Stimulated activated CD4-positive, alpha-beta T cell treated with anti-CD3 and anti-CD28 coated beads, Interleukin-4, amount 100 ng/mL, for 4 hours (primary cell): Measurements from ENCODE around the gene DLG3.
"Not testable (repeated sequence)": the region's sequence is repeated elsewhere in the genome, so short reads cannot be mapped to it uniquely, and the experiment has no call there.

ENCODE experiments used
- DNase-seq, 2 experiments: peaks; one replicate each; pipeline ENCODE4 v3.0.0-alpha.2; 2020

The DLG3 gene

GRCh38 chrX:70444326-70444945 lies at the start of gene DLG3:
DLG3 (plus strand) TSS chrX:70444835; CDS start chrX:70445202, 367 bp downstream.
- peak in 1 of 2 experiments; percentile 17 for DNase-seq

GRCh38 chrX:70398899-70399298 lies 45.7 kb upstream of the DLG3 start:
- DNase-seq = no peak

- not testable (repeated sequence) for DNase-seq
These were observed 44.5 kb upstream of the DLG3 start for GRCh38 chrX:70400181-70400580.

GRCh38 chrX:70402721-70403120 lies 41.9 kb upstream of the DLG3 start:
- no peak for DNase-seq

GRCh38 chrX:70405003-70405402 lies 39.6 kb upstream of the DLG3 start:
- DNase-seq = no peak

GRCh38 chrX:70410921-70411320 lies 33.7 kb upstream of the DLG3 start:
- DNase-seq = no peak

GRCh38 chrX:70411475-70411874 lies 33.2 kb upstream of the DLG3 start:
- DNase-seq = no peak

- DNase-seq = no peak
These were observed 23.0 kb upstream of the DLG3 start for GRCh38 chrX:70421618-70422017.

GRCh38 chrX:70422851-70423341 lies 21.7 kb upstream of the DLG3 start, which contains the start of gene GDPD2:
GDPD2 (plus strand) TSS chrX:70423314; CDS start chrX:70424985, 1,671 bp downstream.
- no peak for DNase-seq

- no peak for DNase-seq
These were observed 20.5 kb upstream of the DLG3 start for GRCh38 chrX:70423936-70424675.

GRCh38 chrX:70424801-70425200 lies 19.8 kb upstream of the DLG3 start:
- DNase-seq = no peak

- DNase-seq = no peak
These were observed 18.1 kb upstream of the DLG3 start for GRCh38 chrX:70426286-70427278.

GRCh38 chrX:70427365-70427764 lies 17.3 kb upstream of the DLG3 start:
- no peak for DNase-seq

- DNase-seq = no peak
These were observed 14.9 kb upstream of the DLG3 start for GRCh38 chrX:70429759-70430158.

- no peak for DNase-seq
These were observed 11.4 kb upstream of the DLG3 start for GRCh38 chrX:70432936-70433847.

- DNase-seq = peak; percentile 66 to 68
These were observed 10.7 kb upstream of the DLG3 start for GRCh38 chrX:70433848-70434351.

GRCh38 chrX:70434352-70434866 lies 10.2 kb upstream of the DLG3 start:
- DNase-seq = peak; percentile 51 to 60

GRCh38 chrX:70434914-70435586 lies 9.6 kb upstream of the DLG3 start:
- DNase-seq = no peak

- DNase-seq = no peak
These were observed 8.3 kb upstream of the DLG3 start for GRCh38 chrX:70436343-70436742.

- no peak for DNase-seq
These were observed 7.6 kb upstream of the DLG3 start for GRCh38 chrX:70437011-70437410.
